ENCODE measurements around the gene OTX2.

- TF ChIP-seq TEAD4 (IDR thresholded peaks at IDR 0.05) (no peak), CEBPB (IDR thresholded peaks at IDR 0.05) (no peak), RAD21 (IDR thresholded peaks at IDR 0.05; ENCODE audit: low read depth) (no peak), YY1 (IDR thresholded peaks at IDR 0.05; ENCODE audit: low read depth) (no peak), REST (IDR thresholded peaks at IDR 0.05; ENCODE audit: low read depth) (no peak), TAF1 (IDR thresholded peaks at IDR 0.05; ENCODE audit: low read depth) (no peak), NFIC (IDR thresholded peaks at IDR 0.05) (no peak), CREB1 (IDR thresholded peaks at IDR 0.05; ENCODE audit: low read depth) (no peak), TCF12 (IDR thresholded peaks at IDR 0.05; ENCODE audit: low read depth) (no peak), ZBTB7A (IDR thresholded peaks at IDR 0.05; ENCODE audit: low read depth) (no peak)
These were observed 735 bp upstream of the OTX2 start for GRCh38 chr14:56810836-56811592.
